Ramos (cell line): ENCODE results near the gene GRIN2A.

Experiments
- in situ Hi-C: fragments of 300-500 bp; cut with MboI; formaldehyde crosslinking; loops from one replicate; pipeline ENCODE4 v1.14.3; 2022; ENCODE audit warnings: low sequenced_read_pairs; ENCODE audit not compliant: unreplicated experiment

GRIN2A gene

DNA sequence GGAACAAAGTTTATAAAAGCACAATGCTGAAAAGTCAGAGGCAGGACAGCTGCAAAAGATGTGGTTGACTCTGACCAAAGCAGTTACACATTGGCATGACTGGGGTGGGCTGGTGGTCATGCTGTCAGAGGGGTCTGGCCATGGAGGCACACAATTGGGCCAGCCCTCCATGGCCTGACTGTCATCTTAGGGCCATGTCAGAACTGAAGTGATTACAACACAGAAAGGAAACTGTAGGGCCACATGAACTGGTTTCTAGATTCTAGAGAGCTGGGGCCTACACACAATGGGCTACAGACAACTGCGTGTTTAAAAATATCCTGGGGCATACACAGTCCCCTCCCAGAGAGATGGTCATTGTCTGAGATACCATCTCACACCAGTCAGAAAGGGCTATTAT is 380.6 kb downstream of the GRIN2A start:
- in situ Hi-C loops: no loop called here

DNA sequence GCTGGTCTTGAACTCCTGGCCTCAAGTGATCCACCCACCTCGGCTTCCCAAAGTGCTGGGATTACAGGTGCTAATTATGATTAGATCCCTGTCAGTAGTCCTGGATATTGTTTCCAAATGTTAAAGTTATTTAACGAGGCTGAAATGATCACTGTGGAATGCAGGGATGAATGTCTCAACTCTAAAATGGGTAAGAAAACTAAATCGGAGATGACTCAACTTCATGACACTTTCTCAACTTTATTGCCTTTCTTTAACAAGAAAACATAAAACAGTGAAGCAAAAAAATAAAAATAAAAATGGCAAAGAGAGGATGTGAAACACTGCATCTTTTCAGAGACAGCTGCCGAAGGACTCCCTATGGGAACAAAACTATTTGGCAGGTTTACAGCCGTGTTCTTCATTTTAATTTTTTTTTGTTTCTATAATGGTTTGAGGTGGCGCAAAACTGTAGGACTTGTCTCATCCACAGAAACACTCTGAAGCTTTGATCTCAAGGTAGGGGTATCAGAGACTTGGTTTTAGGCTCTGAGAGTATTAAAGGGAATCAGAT is 382.0 kb downstream of the GRIN2A start:
- in situ Hi-C loops: no loop called here

DNA sequence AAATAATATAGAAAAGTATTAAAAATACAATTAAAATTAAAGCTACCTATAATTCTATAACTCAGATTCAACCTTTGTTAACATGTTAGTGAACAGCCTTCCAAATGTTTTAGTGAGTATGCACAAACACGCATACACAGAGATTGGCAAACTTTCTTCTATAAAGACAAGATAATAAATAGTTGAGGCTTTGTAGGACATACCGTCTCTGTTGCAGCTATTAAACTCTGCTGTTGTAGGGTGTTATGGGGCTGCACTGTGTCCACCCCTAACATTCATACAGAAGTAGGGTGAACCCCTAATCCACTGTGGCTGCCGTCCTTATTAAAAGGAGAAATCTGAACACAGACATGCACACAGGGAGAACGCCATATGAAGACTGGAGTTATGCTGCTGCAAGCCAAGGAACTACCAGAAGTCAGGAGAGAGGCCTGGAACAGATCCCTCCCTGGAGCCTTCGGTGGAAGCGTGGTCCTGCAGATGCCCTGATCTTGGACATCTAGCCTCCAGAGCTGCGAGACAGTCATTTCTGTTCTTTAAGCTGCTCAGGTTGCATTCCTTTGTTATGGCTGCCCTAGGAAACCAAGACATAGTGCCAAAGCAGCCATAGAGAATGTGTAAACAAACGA is 383.2 kb downstream of the GRIN2A start:
- in situ Hi-C loops: no loop called here

DNA sequence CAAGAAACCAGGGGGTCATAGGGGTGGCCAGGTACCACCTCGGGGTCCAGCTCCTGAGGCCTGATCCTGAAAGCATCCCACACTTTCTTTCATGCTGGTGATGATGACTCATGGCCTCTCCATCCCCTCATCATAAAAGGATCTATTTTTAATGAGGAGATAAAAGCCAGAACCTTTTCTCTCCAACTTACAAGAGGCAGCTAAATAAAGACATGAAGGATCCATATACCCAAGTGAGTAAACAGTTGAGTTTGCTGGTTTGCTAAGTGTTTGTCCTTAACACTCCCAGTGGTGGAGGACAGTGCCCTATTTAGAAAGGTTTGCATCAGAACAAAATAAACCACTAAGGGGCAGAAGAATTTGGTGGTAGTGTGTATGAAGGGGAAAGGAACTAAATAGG is 383.8 kb downstream of the GRIN2A start:
- in situ Hi-C loops: no loop called here

DNA sequence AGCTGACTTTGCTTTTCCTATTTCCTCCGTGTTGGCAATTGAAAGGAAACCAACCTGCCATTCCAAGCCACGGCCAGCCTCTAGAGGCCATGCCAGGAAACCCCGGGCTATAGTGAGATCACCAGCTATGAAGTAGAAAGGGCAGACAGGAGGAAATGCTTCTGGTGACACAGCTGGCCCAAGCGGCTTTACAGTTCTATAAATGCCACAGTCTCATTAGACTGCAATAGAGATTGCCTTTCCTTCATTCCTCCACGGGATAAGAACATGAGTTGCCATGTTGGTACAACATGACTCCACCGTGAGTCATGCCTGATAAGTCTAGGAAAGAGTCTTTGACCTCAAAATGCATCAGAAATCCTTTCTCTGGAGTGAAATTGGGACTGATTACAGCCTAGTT is 384.9 kb downstream of the GRIN2A start:
- in situ Hi-C loops: no loop called here

DNA sequence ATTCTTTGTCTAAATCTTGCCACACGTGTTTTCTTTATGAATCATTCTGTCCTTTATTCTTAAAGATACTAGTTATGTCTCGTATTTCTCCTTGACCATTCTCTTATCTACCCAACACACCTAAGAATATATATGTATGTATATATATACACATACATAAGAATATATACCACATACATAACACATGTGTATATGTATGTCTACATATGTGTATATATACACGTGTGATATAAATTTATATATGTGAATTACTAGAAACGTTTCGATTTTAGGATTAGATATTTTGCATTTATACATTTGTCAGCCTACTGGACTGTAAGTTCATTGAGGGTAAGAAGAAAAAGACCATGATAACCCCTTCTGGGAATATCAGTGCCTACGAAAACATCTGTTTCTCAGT is 388.6 kb downstream of the GRIN2A start:
- in situ Hi-C loops: no loop called here

DNA sequence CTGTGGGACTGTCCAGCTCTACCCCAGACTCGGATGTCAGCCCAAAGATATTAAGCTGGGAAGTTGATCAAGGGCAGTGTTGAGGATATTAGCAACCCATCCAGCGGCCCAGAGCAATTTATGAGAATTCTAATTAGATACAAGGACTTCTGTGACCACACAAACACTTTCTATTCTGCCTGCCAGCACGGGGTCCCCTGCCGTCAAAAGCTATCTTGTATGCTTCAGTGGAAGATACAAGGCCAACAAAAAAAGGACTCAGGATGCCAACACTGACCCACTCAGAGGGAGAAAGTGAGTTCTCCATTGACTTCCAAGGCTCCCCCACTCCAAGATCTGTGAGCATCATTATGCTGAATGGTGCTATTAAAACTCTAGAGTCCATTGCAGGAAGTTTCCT is 390.7 kb downstream of the GRIN2A start:
- in situ Hi-C loops: no loop called here

DNA sequence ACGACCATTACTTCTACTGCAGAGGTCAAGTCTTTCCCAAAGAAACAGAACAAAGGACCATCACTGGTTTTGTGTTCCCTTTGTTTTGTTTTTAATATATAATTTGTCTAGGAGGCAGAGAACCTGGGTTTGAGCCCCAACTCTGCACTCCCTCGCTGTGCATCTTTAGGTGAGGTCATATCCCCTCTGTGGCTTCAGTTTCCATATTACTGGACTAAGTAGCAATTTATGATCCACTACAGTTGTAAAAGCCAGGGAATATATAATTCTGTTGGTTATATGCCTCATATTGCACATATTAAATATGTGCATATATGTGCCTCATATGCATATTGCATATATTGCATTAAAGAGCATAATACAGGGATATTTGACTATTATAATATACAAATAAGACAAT is 392.0 kb downstream of the GRIN2A start:
- in situ Hi-C loops: no loop called here

DNA sequence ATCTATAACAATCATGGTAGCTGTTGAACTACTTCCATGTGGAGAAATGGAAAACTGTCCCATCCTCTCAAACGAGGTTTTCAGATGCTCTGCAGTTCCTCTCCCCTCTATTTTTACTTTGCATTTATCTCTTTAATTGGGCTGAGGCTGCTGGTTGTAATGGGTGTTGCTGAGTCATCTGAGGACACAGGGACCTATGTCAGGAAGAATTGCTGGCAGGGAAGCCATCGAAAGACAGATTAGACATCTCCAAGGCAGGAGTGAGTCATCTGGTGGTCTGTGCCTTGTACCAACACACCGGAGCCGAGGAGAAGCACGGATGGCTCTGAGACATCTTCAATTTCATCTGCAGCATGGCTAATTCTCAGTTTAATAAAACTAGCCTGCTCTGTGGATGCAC is 394.5 kb downstream of the GRIN2A start:
- in situ Hi-C loops: no loop called here

DNA sequence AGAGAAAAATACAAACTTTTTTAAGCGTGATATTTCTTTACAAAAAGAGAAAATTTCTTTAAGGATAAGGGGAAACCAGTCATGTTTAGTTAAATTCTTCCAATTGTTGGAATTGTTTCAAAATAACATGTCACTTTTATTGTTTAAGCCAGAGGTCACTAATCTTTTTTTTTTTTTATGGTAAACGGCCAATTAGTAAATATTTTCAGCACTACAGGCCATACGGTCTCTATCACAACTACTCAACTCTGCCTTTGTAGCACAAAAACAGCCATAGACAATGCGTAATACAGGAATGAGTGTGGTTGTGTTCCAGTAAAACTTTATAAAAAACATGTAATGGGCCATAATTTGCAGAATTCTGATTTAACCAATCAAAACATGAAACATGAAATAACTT is 401.4 kb downstream of the GRIN2A start:
- in situ Hi-C loops: no loop called here

DNA sequence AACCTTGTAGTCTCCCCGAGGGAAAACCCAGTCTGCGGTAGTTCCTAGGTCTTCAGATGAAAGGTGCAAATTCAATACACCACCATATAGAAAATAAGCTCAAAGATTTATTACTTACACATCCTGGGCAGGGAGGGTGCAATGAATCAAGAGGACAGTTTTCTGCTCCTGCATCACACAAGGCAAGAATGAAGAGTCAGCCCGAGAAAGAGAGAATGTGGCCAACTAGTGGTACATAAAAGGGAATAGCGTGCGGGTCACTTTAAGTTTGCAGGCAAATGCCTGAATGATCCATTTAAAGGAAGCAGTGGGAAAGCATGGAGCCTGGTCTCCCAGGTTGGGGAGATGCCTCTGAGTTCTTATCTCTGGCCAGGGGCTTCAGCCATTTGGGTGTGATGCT is 403.4 kb downstream of the GRIN2A start:
- in situ Hi-C loops: no loop called here

DNA sequence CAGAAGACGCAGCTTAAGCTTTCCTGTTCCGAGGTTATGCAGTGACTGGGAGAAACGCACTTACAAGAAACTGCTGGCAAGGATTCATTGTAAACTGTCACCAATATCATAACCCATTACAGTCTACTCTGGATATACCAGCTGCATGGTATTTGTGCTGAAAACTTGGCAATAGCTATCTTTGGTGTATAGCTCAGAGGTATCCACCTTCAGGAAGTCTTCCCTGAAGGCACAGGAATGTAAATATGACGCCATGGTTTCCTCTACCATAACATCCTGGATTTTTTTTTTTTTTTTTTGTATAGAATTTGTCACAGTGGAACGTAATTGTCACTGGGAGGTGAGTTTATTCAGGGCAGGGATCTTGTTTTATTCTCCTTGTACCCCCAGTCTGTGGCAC is 406.2 kb downstream of the GRIN2A start:
- in situ Hi-C loops: no loop called here

DNA sequence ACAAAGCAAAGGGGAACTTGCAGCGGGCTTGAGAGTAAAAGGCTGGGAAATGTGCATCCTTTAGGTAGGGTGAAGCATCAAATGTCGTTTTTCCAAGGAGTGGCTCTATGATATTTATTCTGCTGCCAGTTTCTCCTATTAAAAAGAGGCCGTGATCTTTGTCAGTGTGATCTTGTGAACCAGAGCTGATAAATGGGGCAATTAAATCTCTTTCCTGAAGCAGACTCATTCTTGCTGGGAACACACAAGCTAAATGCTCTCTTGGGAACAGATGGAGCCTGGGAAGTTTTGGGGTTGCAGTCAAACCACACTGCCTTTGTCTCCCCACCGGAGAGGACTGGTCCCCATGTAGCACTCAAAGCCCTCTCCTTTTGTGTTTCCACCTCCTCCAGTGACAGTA is 408.9 kb downstream of the GRIN2A start:
- in situ Hi-C loops: no loop called here

DNA sequence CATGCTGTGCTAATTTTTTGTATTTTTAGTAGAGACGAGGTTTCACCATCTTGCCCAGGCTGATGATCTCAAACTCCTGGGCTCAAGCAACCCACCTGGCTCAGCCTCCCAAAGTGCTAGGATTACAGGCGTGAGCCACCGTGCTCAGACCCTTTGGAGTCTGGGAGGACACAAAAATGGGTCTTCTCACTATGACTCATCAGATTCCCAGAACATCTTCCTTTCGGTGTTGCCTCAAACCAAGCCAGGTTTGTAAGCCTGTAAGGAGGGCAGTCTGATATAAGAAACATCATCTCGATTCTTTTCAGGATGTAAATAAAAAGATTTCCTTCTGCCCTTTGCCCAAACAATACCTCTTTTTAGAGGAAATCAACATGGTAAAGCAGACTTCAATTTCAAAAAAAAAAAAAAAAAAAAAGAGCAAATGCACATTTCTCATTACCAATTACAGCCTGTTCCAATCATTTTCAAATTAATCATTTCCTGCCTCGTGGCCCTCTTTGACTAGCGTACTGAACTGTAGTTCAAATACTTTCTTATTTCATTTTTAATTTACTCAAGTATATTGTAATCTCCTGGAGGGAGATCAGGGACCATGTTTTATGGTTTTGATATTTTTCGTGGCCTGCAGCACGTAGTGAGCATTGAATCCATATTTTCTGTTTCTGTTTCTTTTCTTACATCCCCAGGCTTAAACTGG is 409.6 kb downstream of the GRIN2A start:
- in situ Hi-C loops: no loop called here

DNA sequence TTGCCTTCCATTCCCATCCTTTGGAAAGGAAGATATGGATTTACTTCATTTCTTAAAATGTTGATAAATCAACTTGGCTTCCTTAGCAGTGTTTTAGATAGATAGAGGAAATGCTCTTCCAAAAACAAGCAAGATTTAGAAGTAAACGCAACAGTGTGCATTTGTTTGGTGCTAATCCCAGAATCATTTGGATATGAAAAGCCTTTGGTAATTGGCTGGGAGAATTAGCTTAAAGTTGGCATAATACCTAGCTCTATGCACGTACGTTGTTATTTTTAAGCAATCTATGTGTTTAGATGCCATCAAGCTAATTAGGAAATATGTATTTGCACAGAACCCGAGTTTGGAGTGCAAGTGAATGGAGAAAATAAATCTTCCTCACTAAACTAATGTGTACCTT is 415.3 kb downstream of the GRIN2A start:
- in situ Hi-C loops: no loop called here

DNA sequence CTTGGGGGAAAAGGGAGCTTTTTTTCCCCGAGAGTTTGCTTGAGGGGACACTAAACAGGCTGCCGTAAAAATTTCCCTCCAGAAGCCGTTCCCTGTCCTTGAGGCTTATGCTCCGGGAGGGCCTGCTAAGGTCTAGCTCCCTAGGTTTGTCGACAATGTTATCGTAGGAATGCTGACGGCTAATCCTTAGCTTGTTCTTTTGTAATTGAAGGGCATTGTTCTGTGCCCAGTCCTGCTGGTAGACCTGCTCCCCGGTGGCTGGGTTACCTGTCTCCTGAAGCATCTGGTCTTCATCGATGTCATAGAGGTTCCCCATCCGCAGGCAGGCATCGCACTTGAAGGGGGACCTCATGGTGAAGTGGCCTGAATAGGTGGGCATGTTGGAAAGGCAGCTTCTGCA is 418.7 kb downstream of the GRIN2A start:
- in situ Hi-C loops: no loop called here

DNA sequence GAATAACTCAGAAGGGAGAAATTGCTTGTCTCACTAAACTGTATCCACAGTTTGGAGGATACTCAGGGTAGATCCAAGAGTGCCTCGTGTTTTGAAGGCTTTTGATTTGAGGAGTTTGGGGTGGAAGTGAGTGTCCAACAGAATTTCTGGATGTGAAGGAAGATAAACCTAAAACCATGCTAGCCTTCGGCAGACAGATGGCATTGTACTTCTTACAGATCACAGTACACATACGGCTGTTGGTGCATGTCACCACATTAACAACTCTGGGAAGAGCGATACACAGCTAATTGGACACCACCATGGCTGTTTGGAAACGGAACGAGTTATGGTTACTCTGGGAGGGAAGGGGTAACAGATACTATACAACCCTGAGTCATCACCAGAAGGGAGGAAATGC is 420.4 kb downstream of the GRIN2A start:
- in situ Hi-C loops: no loop called here

DNA sequence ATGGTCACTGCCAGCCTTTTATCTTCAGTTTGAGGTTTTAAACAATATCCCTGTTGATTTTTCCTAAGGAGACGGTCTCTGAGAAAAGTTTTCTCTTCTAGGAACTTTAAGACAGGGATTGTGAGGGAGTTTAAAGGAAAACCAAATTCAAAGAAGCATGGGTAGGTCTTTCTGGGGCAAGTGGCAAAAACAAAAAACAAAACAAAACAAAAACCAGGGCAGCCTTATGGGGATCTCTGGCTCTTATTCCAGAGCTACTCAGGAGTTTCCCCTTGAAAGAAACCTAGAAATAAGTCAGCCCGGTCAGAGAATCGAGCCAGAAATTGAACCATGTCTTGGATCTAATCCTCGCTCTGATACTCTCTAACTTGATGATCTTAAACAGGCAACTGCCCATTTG is 424.5 kb downstream of the GRIN2A start:
- in situ Hi-C loops: no loop called here

DNA sequence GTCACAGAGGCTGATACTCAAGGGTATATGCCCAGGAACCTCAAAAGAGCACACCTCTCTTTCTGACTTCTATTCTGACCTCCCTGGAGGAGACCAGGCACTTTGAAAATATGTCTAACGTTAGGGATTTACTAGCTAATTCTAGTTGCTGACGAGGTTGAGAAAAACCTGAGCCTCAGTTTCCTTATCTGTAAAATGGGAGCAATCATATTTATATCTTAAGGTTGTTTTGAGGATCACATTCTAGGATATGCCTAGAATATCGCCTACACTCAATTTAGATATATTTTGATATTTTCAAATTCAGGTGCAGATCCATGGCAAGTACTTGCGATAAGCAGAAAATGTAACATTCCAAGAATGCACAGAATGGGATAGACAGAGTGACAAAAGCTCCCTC is 425.8 kb downstream of the GRIN2A start:
- in situ Hi-C loops: no loop called here

DNA sequence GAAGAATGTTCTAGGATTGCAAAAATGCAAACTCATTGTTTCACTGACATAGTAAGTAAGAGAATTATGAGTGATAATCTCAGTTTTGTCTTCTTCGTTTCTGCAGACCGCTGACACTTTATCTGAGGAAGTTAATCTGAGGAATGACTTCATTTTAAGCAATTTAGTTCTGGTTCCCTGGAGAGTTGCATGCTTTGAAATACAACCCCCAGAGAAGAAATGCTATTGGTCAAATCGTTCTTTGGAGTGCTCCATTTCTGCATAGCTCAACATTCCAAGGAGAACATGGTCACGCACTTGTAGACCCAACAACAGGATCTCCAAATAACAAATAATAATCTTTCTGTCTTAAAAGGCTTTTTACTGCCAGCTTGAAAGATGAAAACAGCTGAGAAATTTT is 427.1 kb downstream of the GRIN2A start:
- in situ Hi-C loops: no loop called here

DNA sequence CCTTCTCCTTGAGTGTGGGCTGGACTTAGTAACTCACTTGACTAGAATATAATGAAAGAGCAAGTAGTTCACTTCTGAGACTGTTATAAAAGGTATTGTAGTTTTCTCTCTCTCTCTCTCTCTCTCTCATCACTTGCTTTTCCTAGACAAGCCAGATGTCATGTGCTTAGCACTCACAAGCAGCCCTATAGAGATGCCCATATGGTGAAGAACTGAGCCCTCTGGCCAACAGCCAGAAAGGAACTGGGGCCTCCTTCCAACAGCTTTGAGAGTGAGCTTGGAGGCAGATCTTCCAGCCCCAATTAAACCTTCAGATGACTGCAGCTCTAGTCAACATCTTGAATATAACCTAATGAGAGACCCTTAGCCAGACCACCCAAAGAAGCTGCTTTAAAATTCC is 440.5 kb downstream of the GRIN2A start:
- in situ Hi-C loops: no loop called here

DNA sequence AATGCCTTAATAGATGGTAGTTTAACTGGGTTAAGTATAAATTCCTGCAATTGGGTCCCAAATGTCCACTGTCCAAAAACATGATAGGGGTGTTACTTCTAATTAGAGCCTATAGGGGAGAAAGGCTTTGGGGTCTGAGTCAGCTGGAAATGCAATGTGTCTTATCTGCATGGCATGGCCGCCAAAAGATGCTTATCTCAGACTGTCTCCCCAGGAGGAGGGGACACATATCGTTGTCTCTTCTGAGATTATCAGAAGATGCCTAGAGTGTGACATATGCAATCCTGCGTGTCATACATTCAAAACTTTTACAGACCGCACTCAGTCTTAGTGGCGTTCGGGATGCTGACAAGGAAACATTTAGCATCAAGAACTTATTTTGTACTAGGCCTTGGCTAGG is 442.9 kb downstream of the GRIN2A start:
- in situ Hi-C loops: no loop called here
